Tibial nerve (tissue), 4 donors: Measurements from ENCODE around the gene PLSCR4. TPM values are rescaled to one million over a fixed set of nuclear protein-coding genes. Genes with fewer than 3 reads are reported as not detected.

Experiments
- DNase-seq, 2 donors: peaks; one replicate each; pipeline ENCODE4 v3.0.0-alpha.2; 2019; ENCODE audit warnings: low spot score in 2 of 2
- H3K27ac ChIP-seq, 4 donors: fragments of 200-600 bp; sonication (generic) in 3 of 4; one replicate each; pipeline ENCODE4 v1.5.1; 2017 to 2019; ENCODE audit warnings: mild to moderate bottlenecking in 1 of 4
- H3K27me3 ChIP-seq, 2 donors: fragments of 200-600 bp; sonication (generic) in 1 of 2; one replicate each; pipeline versions ENCODE4 v1.5.1 to v1.6.0; 2017 to 2019
- H3K36me3 ChIP-seq, 3 donors: fragments of 200-600 bp; sonication (generic); one replicate each; pipeline ENCODE4 v1.5.1; 2018 to 2019
- H3K4me1 ChIP-seq, 4 donors: fragments of 200-600 bp; sonication (generic) in 3 of 4; one replicate each; pipeline ENCODE4 v1.5.1; 2017 to 2019
- H3K4me3 ChIP-seq, 4 donors: fragments of 200-600 bp; sonication (generic) in 3 of 4; one replicate each; pipeline ENCODE4 v1.5.1; 2017 to 2019; ENCODE audit warnings: mild to moderate bottlenecking in 1 of 4, moderate library complexity in 1 of 4
- H3K9me3 ChIP-seq, 4 donors: fragments of 200-600 bp; sonication (generic) in 3 of 4; one replicate each; pipeline ENCODE4 v1.5.1; 2017 to 2019
- CTCF ChIP-seq, 5 experiments: fragments of 200-600 bp in 3 of 5; fragments of 450-650 bp in 2 of 5; sonication (generic) in 3 of 5; IDR thresholded peaks; one replicate each; pipeline ENCODE4 v1.5.1; 2016 to 2019; ENCODE audit warnings: antibody characterized with exemption in 5 of 5, mild to moderate bottlenecking in 3 of 5, moderate library complexity in 2 of 5
- EP300 ChIP-seq, 2 donors: sonication (generic); formaldehyde crosslinking; IDR thresholded peaks; one replicate each; pipeline ENCODE4 v1.6.1; 2017; ENCODE audit warnings: antibody characterized with exemption in 2 of 2, mild to moderate bottlenecking in 1 of 2
- POLR2A ChIP-seq, 2 donors: fragments of 450-650 bp; IDR thresholded peaks; one replicate each; pipeline ENCODE4 v1.6.1; 2017; ENCODE audit warnings: antibody characterized with exemption in 2 of 2, mild to moderate bottlenecking in 2 of 2, moderate library complexity in 2 of 2
- WGBS, 2 donors: methylation state at CpG; one replicate each; pipeline ENCODE4 v1.1.5; 2018; 5-methylcytosine and 5-hydroxymethylcytosine counted together
- total RNA-seq, 4 donors: library from RNA; depleted of rRNA; stranded (reverse); fragments of >200 nt; gene quantifications; one replicate each; pipeline ENCODE4 v1.1.0, GENCODE V29; 2016

PLSCR4 gene
- total RNA-seq, 4 donors from 2014 or later: 85.8 to 217 (median 128) TPM

GRCh38 chr3:146191051-146191450 lies 59.9 kb downstream of the PLSCR4 start:
- WGBS, 2 donors: 84 to 86% methylated on average over 1 of the region's 1 CpG
- Histone ChIP-seq H3K9me3 (no peaks in the 10 kb centered on the region), H3K27ac (no peak overlapping the region), H3K27me3 (no peaks in the 10 kb centered on the region), H3K36me3 (peaks cover 0 to 51% (median 0%) of the 10 kb centered on the region in 3 donors), H3K4me1 (peaks cover 0 to 11% (median 0%) of the 10 kb centered on the region in 4 donors), H3K4me3 (no peak overlapping the region)
- TF ChIP-seq EP300 (IDR thresholded peaks at IDR 0.05) (no peak), CTCF (IDR thresholded peaks at IDR 0.05) (no peak)
- DNase-seq: no peak

DNA sequence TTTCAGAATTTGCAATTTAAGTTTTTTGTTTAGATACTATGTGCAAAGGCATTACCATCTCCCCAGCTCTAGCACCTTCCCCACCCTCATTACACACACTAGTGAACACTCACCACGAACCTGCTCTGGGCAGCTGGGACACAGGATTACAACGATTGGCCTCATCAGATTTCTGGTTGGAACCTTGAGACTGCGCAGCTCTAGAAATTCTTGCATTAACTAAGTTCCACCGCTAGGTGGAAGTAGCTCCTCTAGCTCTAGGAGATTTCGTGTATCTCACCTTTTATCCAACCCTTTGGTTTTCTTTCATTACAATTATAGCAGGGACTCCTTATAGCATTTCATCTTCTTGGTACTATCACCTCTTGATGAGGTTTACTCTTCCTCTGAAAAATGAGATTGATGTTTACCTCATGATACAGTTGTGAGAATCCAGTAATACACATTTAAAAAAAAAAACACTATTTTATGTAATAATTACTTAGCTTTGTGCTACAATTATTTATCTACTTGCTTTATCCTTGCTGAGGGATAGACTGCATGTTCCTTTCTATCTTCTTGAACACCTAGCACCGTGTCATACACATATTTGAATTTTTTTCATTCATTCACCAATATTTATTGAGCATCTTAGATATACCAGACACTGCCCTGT lies 61.3 kb downstream of the PLSCR4 start:
- TF ChIP-seq EP300 (IDR thresholded peaks at IDR 0.05): peak in 1 of 2 donors; percentile 12
- TF ChIP-seq CTCF (IDR thresholded peaks at IDR 0.05): peak; percentile 57 to 76 (median 70)
- TF ChIP-seq POLR2A (IDR thresholded peaks at IDR 0.05): no peak
- WGBS, 2 donors: 10% methylated on average over 6 of the region's 6 CpGs
- Histone ChIP-seq H3K27me3 (no peaks in the 10 kb centered on the region), H3K36me3 (peaks cover 0 to 47% (median 0%) of the 10 kb centered on the region in 3 donors), H3K9me3 (no peaks in the 10 kb centered on the region), H3K4me3 (no peak overlapping the region), H3K4me1 (peaks cover 0 to 11% (median 0%) of the 10 kb centered on the region in 4 donors), H3K27ac (no peak overlapping the region)
- no peak for DNase-seq

DNA sequence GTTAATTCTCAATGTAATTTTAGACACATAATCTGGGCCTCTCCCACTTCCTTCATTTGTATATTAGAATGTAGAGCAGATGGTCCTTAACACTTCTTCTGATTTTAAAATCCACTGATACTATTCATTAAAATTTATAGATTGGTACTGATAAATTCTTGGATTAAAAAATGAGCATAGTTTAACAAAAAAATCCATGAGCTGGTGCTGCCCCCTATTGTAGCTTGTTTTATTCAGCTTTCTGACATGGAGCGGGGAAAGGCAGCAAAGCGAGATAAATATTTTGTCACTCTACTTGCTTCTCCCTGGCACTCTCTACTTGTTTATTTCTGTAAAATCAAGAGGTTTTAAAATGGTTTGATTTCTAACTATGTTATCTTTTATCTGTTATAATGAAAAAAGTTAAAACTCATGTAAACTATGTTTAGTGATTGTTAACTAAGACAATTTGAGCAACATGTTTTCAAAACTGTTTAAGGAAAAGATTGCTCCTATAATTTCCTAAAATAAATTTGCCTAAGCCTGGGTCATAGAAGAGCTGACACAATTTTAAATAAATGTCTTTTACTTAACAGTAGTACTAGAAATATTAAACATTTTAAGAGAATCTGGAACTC lies 63.5 kb downstream of the PLSCR4 start:
- H3K9me3 ChIP-seq: peaks cover 0 to 4% (median 0%) of the 10 kb centered on the region in 4 donors
- DNase-seq: peak in 1 of 2 donors; percentile 30
- H3K27ac ChIP-seq: no peak overlapping the region
- peak; percentile 18 to 52 (median 35) for TF ChIP-seq CTCF (IDR thresholded peaks at IDR 0.05)
- TF ChIP-seq EP300 (IDR thresholded peaks at IDR 0.05): no peak
- H3K36me3 ChIP-seq: peaks cover 0 to 50% (median 0%) of the 10 kb centered on the region in 3 donors
- 33 to 39% methylated on average over 2 of the region's 2 CpGs for WGBS, 2 donors
- H3K4me3 ChIP-seq: no peak overlapping the region
- H3K27me3 ChIP-seq: no peaks in the 10 kb centered on the region
- H3K4me1 ChIP-seq: peaks cover 0 to 11% (median 0%) of the 10 kb centered on the region in 4 donors

GRCh38 chr3:146184241-146185015 lies 66.5 kb downstream of the PLSCR4 start:
- WGBS, 2 donors: 81 to 83% methylated on average over 2 of the region's 2 CpGs
- H3K27ac ChIP-seq: no peak overlapping the region
- H3K9me3 ChIP-seq: peaks cover 0 to 4% (median 0%) of the 10 kb centered on the region in 4 donors
- no peak for DNase-seq
- peaks cover 0 to 42% (median 0%) of the 10 kb centered on the region in 3 donors for H3K36me3 ChIP-seq
- peaks cover 0 to 2% (median 0%) of the 10 kb centered on the region in 4 donors for H3K4me1 ChIP-seq
- TF ChIP-seq POLR2A (IDR thresholded peaks at IDR 0.05) (no peak), CTCF (IDR thresholded peaks at IDR 0.05) (no peak), EP300 (IDR thresholded peaks at IDR 0.05) (no peak)
- no peaks in the 10 kb centered on the region for H3K27me3 ChIP-seq
- no peak overlapping the region for H3K4me3 ChIP-seq
